Measurements from ENCODE around the gene RAMACL.

Gene RAMACL

GRCh38 chr6:166617359-166617758 lies 30.9 kb upstream of the RAMACL start:
- no peak for ATAC-seq

GRCh38 chr6:166616261-166617238 lies 30.1 kb upstream of the RAMACL start:
- ATAC-seq, result no peak

GRCh38 chr6:166615059-166615770 lies 28.7 kb upstream of the RAMACL start:
- ATAC-seq, result no peak

- no peak for ATAC-seq
Observed at GRCh38 chr6:166614589-166614988, 28.1 kb upstream of the RAMACL start.

GRCh38 chr6:166614171-166614583 lies 27.7 kb upstream of the RAMACL start:
- ATAC-seq, result no peak

GRCh38 chr6:166613027-166613426 lies 26.5 kb upstream of the RAMACL start:
- no peak for ATAC-seq

GRCh38 chr6:166612471-166612881 lies 26.0 kb upstream of the RAMACL start:
- no peak for ATAC-seq

GRCh38 chr6:166611631-166612030 lies 25.2 kb upstream of the RAMACL start:
- ATAC-seq, result no peak

- ATAC-seq, result no peak
Observed at GRCh38 chr6:166610069-166610468, 23.6 kb upstream of the RAMACL start.

GRCh38 chr6:166608774-166609173 lies 22.3 kb upstream of the RAMACL start:
- ATAC-seq, result no peak

- ATAC-seq, result no peak
Observed at GRCh38 chr6:166605752-166606151, 19.3 kb upstream of the RAMACL start.

- ATAC-seq, result no peak
Observed at GRCh38 chr6:166604911-166605310, 18.4 kb upstream of the RAMACL start.

GRCh38 chr6:166604328-166604727 lies 17.9 kb upstream of the RAMACL start:
- ATAC-seq, result no peak

GRCh38 chr6:166603043-166603690 lies 16.7 kb upstream of the RAMACL start:
- ATAC-seq, result no peak

- no peak for ATAC-seq
Observed at GRCh38 chr6:166601956-166602355, 15.5 kb upstream of the RAMACL start.

- no peak for ATAC-seq
Observed at GRCh38 chr6:166600931-166601330, 14.5 kb upstream of the RAMACL start.

GRCh38 chr6:166599205-166599604 lies 12.7 kb upstream of the RAMACL start:
- no peak for ATAC-seq

- no peak for ATAC-seq
Observed at GRCh38 chr6:166598441-166599138, 12.1 kb upstream of the RAMACL start.

- no peak for ATAC-seq
Observed at GRCh38 chr6:166597711-166598440, 11.4 kb upstream of the RAMACL start.

- no peak for ATAC-seq
Observed at GRCh38 chr6:166596776-166597507, 10.5 kb upstream of the RAMACL start.

GRCh38 chr6:166595949-166596348 lies 9.5 kb upstream of the RAMACL start:
- ATAC-seq, result no peak
